H9 (cell line): ENCODE data around the gene P4HTM. TPM values are rescaled to one million over a fixed set of nuclear protein-coding genes. Genes with fewer than 3 reads are reported as not detected.

ENCODE experiments used
- DNase-seq: peaks from one replicate; pipeline ENCODE4 v3.0.0-alpha.2; 2017
- H2AFZ ChIP-seq: one replicate; pipeline ENCODE4 v1.6.1; 2013; ENCODE audit warnings: mild to moderate bottlenecking, low read length, control low read depth, moderate library complexity
- H2AK5ac ChIP-seq: 2 replicates; pipeline ENCODE4 v1.6.1; 2013; ENCODE audit warnings: low read length, control low read depth, mixed read lengths; ENCODE audit not compliant: insufficient read length
- H2BK120ac ChIP-seq: one replicate; pipeline ENCODE4 v1.6.1; 2013; ENCODE audit warnings: low read depth, mild to moderate bottlenecking, low read length, control low read depth, inconsistent platforms; ENCODE audit not compliant: poor library complexity, severe bottlenecking
- H2BK12ac ChIP-seq: 2 replicates; pipeline ENCODE4 v1.6.1; 2013; ENCODE audit warnings: low read length, control low read depth, mixed read lengths, low read depth; ENCODE audit not compliant: insufficient read length
- H2BK15ac ChIP-seq: 2 replicates; pipeline ENCODE4 v1.6.1; 2013; ENCODE audit warnings: low read depth, low read length, control low read depth
- H2BK20ac ChIP-seq: one replicate; pipeline ENCODE4 v1.6.1; 2013; ENCODE audit warnings: low read depth, mild to moderate bottlenecking, low read length, control low read depth, inconsistent platforms; ENCODE audit not compliant: poor library complexity, severe bottlenecking
- H2BK5ac ChIP-seq: 2 replicates; pipeline ENCODE4 v1.6.1; 2013; ENCODE audit warnings: low read length, control low read depth, mixed read lengths; ENCODE audit not compliant: insufficient read length
- H3K14ac ChIP-seq: 2 replicates; pipeline ENCODE4 v1.6.1; 2013; ENCODE audit warnings: low read length, control low read depth; ENCODE audit not compliant: insufficient read depth
- H3K18ac ChIP-seq: 2 replicates; pipeline ENCODE4 v1.6.1; 2013; ENCODE audit warnings: low read depth, mild to moderate bottlenecking, mixed read lengths, low read length, control low read depth; ENCODE audit not compliant: insufficient read length
- H3K23ac ChIP-seq: 2 replicates; pipeline ENCODE4 v1.6.1; 2013; ENCODE audit warnings: low read length, control low read depth, mixed read lengths, low read depth; ENCODE audit not compliant: insufficient read length
- H3K23me2 ChIP-seq: 2 replicates; pipeline ENCODE4 v1.6.1; 2013; ENCODE audit warnings: low read depth, mild to moderate bottlenecking, mixed read lengths, low read length, control low read depth; ENCODE audit not compliant: insufficient read length, poor library complexity, severe bottlenecking
- H3K27ac ChIP-seq: 2 replicates; pipeline ENCODE4 v1.5.1; 2013; ENCODE audit warnings: low read length, control low read depth, mixed read lengths, low read depth; ENCODE audit not compliant: insufficient read length
- H3K27me3 ChIP-seq: 2 replicates; pipeline ENCODE4 v1.6.1; 2013; ENCODE audit warnings: low read length, control low read depth, inconsistent platforms; ENCODE audit not compliant: insufficient read depth
- H3K4ac ChIP-seq: 2 replicates; pipeline ENCODE4 v1.6.1; 2013; ENCODE audit warnings: low read depth, mild to moderate bottlenecking, control low read depth, inconsistent platforms, low read length, moderate library complexity
- H3K4me1 ChIP-seq: 2 replicates; pipeline ENCODE4 v1.6.1; 2013; ENCODE audit warnings: low read length, control low read depth, inconsistent platforms; ENCODE audit not compliant: insufficient read depth
- H3K4me2 ChIP-seq: 2 replicates; pipeline ENCODE4 v1.6.1; 2013; ENCODE audit warnings: low read length, control low read depth, mixed read lengths; ENCODE audit not compliant: insufficient read length, insufficient read depth
- H3K56ac ChIP-seq: 2 replicates; pipeline ENCODE4 v1.6.1; 2013; ENCODE audit warnings: low read depth, mild to moderate bottlenecking, mixed read lengths, low read length, control low read depth; ENCODE audit not compliant: insufficient read length
- H3K79me1 ChIP-seq: 2 replicates; pipeline ENCODE4 v1.6.1; 2013; ENCODE audit warnings: low read depth, mild to moderate bottlenecking, moderate library complexity, low read length, control low read depth, inconsistent platforms; ENCODE audit not compliant: insufficient read depth, poor library complexity, severe bottlenecking
- H3K79me2 ChIP-seq: 2 replicates; pipeline ENCODE4 v1.6.1; 2013; ENCODE audit warnings: low read length, control low read depth, inconsistent platforms; ENCODE audit not compliant: insufficient read depth
- H3K9ac ChIP-seq: 2 replicates; pipeline ENCODE4 v1.6.1; 2013; ENCODE audit warnings: low read length, control low read depth, mixed read lengths; ENCODE audit not compliant: insufficient read length; ENCODE audit errors: extremely low read depth
- H3K9me3 ChIP-seq: one replicate; pipeline ENCODE4 v1.6.1; 2013; ENCODE audit warnings: low read depth, low read length, inconsistent platforms; ENCODE audit not compliant: control insufficient read depth
- H3T11ph ChIP-seq: one replicate; pipeline ENCODE4 v1.6.1; 2013; ENCODE audit warnings: mild to moderate bottlenecking, low read length, control low read depth, inconsistent platforms
- H4K20me1 ChIP-seq: one replicate; pipeline ENCODE4 v1.6.1; 2013; ENCODE audit not compliant: control insufficient read depth, insufficient read length, insufficient read depth
- H4K5ac ChIP-seq: 2 replicates; pipeline ENCODE4 v1.6.1; 2013; ENCODE audit warnings: low read depth, mild to moderate bottlenecking, mixed read lengths, low read length, control low read depth; ENCODE audit not compliant: insufficient read length
- H4K8ac ChIP-seq: replicated peaks from 2 replicates; pipeline ENCODE4 v1.6.1; 2013; ENCODE audit warnings: low read length, control low read depth, mixed read lengths, low read depth; ENCODE audit not compliant: insufficient read length
- H4K91ac ChIP-seq: 2 replicates; pipeline ENCODE4 v1.6.1; 2013; ENCODE audit warnings: low read depth, mild to moderate bottlenecking, moderate library complexity, mixed read lengths, low read length, control low read depth; ENCODE audit not compliant: insufficient read length
- H3K27ac Mint-ChIP-seq, 3 experiments: 2 replicates in 2 of 3; 3 replicates in 1 of 3; pipeline ENCODE4 v1.8.0; 2020 to 2021; ENCODE audit warnings: mixed read lengths in 3 of 3, mild to moderate bottlenecking in 1 of 3, moderate library complexity in 1 of 3
- H3K27me3 Mint-ChIP-seq: 2 replicates; pipeline ENCODE4 v1.8.0; 2021; ENCODE audit warnings: low read depth, mild to moderate bottlenecking, moderate library complexity, mixed read lengths
- H3K36me3 Mint-ChIP-seq, 3 experiments: 2 replicates in 2 of 3; 3 replicates in 1 of 3; pipeline ENCODE4 v1.8.0; 2020 to 2021; ENCODE audit warnings: low read depth in 3 of 3, mixed read lengths in 3 of 3; ENCODE audit not compliant: insufficient read depth in 1 of 3
- H3K4me1 Mint-ChIP-seq, 2 experiments: 2 replicates each; pipeline ENCODE4 v1.8.0; 2020; ENCODE audit warnings: mixed read lengths in 2 of 2
- H3K4me3 Mint-ChIP-seq, 2 experiments: 2 replicates in 1 of 2; 3 replicates in 1 of 2; pipeline ENCODE4 v1.8.0; 2020 to 2021; ENCODE audit warnings: mild to moderate bottlenecking in 2 of 2, mixed read lengths in 2 of 2, moderate library complexity in 1 of 2
- H3K9me3 Mint-ChIP-seq, 2 experiments: 2 replicates in 1 of 2; 3 replicates in 1 of 2; pipeline ENCODE4 v1.8.0; 2020; ENCODE audit warnings: mild to moderate bottlenecking in 2 of 2, mixed read lengths in 2 of 2, moderate library complexity in 1 of 2
- WGBS: extraction: QIAGEN DNeasy Blood & Tissue Kit; methylation state at CpG from one replicate; pipeline ENCODE4 v1.1.7; 2013; ENCODE audit warnings: missing lambda C conversion rate, low lambda C conversion rate, mixed read lengths; ENCODE audit not compliant: insufficient read length; ENCODE audit errors: extremely low coverage; 5-methylcytosine and 5-hydroxymethylcytosine counted together
- total RNA-seq: library from RNA; stranded (reverse); gene quantifications from 2 replicates; pipeline ENCODE4 v1.2.1, GENCODE V29; 2021
- TF ChIP-seq, protein P1 (sequence below): fragments of 200-600 bp; sonication (generic); conservative IDR thresholded peaks from 3 replicates; pipeline ENCODE4 v1.8.0; 2021; ENCODE audit warnings: antibody characterized with exemption, mild to moderate bottlenecking

P4HTM gene
- total RNA-seq, 1 experiment from 2014 or later = 36.0 TPM

DNA sequence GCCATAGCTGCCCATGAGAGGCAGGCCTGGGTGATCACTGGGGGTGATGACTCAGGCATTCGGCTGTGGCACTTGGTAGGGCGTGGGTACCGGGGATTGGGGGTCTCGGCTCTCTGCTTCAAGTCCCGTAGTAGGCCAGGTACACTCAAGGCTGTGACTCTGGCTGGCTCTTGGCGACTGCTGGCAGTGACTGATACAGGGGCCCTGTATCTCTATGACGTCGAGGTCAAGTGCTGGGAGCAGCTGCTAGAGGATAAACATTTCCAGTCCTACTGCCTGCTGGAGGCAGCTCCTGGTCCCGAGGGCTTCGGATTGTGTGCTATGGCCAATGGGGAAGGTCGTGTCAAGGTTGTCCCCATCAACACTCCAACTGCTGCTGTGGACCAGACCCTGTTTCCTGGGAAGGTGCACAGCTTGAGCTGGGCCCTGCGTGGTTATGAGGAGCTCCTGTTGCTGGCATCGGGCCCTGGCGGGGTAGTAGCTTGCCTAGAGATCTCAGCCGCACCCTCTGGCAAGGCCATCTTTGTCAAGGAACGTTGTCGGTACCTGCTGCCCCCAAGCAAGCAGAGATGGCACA lies 22.5 kb downstream of the P4HTM start:
- no peak overlapping the region for H2AK5ac ChIP-seq
- H4K5ac ChIP-seq = no peak overlapping the region
- H3T11ph ChIP-seq = no peak overlapping the region
- H3K23me2 ChIP-seq = peaks cover 7% of the 10 kb centered on the region
- H3K9me3 ChIP-seq = no peaks in the 10 kb centered on the region
- H2BK20ac ChIP-seq = no peak overlapping the region
- H3K79me2 ChIP-seq = peaks cover 10% of the 10 kb centered on the region; the same call in 1 of the 2 replicates
- DNase-seq = no peak
- no peak overlapping the region for H2BK5ac ChIP-seq
- H3K27ac Mint-ChIP-seq = peak overlapping the region in 2 of 3 experiments; percentile 39 to 80; a peak in 2 of 7 replicates
- H4K20me1 ChIP-seq = no peaks in the 10 kb centered on the region
- H3K79me1 ChIP-seq = no peaks in the 10 kb centered on the region
- peaks cover 25 to 74% (median 65%) of the 10 kb centered on the region in 3 experiments for H3K36me3 Mint-ChIP-seq
- H3K23ac ChIP-seq = no peak overlapping the region
- H3K4me2 ChIP-seq = no peak overlapping the region
- WGBS = no CpG with 5 or more reads among the region's 17 CpGs
- peaks cover 17% of the 10 kb centered on the region in 2 experiments for H3K4me1 Mint-ChIP-seq
- no peak overlapping the region for H3K27ac ChIP-seq
- no peak overlapping the region for H2BK12ac ChIP-seq
- no peak overlapping the region for H3K4ac ChIP-seq
- no peak overlapping the region for H3K14ac ChIP-seq
- no peak overlapping the region for H3K18ac ChIP-seq
- no peak overlapping the region for H3K56ac ChIP-seq
- H3K4me1 ChIP-seq = no peaks in the 10 kb centered on the region; the same call in 1 of the 2 replicates
- no peak overlapping the region for H2BK15ac ChIP-seq
- H3K27me3 ChIP-seq = no peaks in the 10 kb centered on the region
- H3K27me3 Mint-ChIP-seq = no peaks in the 10 kb centered on the region
- TF ChIP-seq, protein P1, sequence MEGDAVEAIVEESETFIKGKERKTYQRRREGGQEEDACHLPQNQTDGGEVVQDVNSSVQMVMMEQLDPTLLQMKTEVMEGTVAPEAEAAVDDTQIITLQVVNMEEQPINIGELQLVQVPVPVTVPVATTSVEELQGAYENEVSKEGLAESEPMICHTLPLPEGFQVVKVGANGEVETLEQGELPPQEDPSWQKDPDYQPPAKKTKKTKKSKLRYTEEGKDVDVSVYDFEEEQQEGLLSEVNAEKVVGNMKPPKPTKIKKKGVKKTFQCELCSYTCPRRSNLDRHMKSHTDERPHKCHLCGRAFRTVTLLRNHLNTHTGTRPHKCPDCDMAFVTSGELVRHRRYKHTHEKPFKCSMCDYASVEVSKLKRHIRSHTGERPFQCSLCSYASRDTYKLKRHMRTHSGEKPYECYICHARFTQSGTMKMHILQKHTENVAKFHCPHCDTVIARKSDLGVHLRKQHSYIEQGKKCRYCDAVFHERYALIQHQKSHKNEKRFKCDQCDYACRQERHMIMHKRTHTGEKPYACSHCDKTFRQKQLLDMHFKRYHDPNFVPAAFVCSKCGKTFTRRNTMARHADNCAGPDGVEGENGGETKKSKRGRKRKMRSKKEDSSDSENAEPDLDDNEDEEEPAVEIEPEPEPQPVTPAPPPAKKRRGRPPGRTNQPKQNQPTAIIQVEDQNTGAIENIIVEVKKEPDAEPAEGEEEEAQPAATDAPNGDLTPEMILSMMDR = no peak
- H3K9me3 Mint-ChIP-seq = no peaks in the 10 kb centered on the region; a peak in 1 of 5 replicates
- H4K8ac ChIP-seq = no peak overlapping the region
- H2AFZ ChIP-seq = no peak overlapping the region
- H3K9ac ChIP-seq = no peak overlapping the region
- H3K4me3 Mint-ChIP-seq = no peak overlapping the region; a peak in 1 of 5 replicates
- H2BK120ac ChIP-seq = no peak overlapping the region
- no peak overlapping the region for H4K91ac ChIP-seq
